Measurements from ENCODE around the gene EVA1B.

DNA sequence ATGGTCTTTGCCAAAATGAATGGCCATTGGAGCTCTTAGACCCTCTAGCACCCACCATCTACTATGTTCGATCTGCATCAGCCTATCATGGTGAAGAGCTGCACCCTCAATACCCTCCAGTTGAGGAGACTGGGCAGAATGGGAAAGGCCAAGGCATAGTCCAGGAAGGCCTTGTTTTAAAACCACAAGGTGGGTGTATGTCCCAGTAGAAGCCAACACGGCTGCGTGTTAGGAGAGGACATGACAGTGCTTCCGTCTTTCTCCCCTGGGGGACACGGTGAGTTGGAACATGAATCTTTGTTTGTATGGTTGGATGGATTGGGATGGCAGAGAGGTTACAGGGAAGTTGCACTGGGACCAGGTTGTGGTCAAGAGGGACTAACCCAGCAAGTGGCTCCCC, 35.9 kb downstream of the EVA1B start:
- TF ChIP-seq, protein P1, sequence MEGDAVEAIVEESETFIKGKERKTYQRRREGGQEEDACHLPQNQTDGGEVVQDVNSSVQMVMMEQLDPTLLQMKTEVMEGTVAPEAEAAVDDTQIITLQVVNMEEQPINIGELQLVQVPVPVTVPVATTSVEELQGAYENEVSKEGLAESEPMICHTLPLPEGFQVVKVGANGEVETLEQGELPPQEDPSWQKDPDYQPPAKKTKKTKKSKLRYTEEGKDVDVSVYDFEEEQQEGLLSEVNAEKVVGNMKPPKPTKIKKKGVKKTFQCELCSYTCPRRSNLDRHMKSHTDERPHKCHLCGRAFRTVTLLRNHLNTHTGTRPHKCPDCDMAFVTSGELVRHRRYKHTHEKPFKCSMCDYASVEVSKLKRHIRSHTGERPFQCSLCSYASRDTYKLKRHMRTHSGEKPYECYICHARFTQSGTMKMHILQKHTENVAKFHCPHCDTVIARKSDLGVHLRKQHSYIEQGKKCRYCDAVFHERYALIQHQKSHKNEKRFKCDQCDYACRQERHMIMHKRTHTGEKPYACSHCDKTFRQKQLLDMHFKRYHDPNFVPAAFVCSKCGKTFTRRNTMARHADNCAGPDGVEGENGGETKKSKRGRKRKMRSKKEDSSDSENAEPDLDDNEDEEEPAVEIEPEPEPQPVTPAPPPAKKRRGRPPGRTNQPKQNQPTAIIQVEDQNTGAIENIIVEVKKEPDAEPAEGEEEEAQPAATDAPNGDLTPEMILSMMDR (IDR thresholded peaks at IDR 0.05) = no peak
- TF ChIP-seq POLR2A (IDR thresholded peaks at IDR 0.05) = no peak
